Spleen (tissue), 11 donors: ENCODE results near the gene CFAP99. TPM values are rescaled to one million over a fixed set of nuclear protein-coding genes. Genes with fewer than 3 reads are reported as not detected.

ENCODE experiments used
- DNase-seq: peaks from one replicate; pipeline ENCODE4 v3.0.0-alpha.2; 2020
- H3K27ac ChIP-seq, 8 donors: fragments of 200-600 bp; sonication (generic) in 7 of 8; 1 replicate in 4 of 8; 2 replicates in 4 of 8; pipeline versions ENCODE4 v1.5.0 to v1.8.0; 2016 to 2021; ENCODE audit warnings: inconsistent platforms in 4 of 8, mild to moderate bottlenecking in 4 of 8, moderate library complexity in 1 of 8
- H3K27me3 ChIP-seq, 7 donors: fragments of 200-600 bp; sonication (generic) in 6 of 7; replicated peaks in 1 of 7; 1 replicate in 4 of 7; 2 replicates in 3 of 7; pipeline versions ENCODE4 v1.5.0 to v1.8.0; 2016 to 2021; ENCODE audit warnings: inconsistent platforms in 3 of 7, mild to moderate bottlenecking in 1 of 7
- H3K36me3 ChIP-seq, 6 donors: fragments of 200-600 bp; sonication (generic) in 5 of 6; 1 replicate in 4 of 6; 2 replicates in 2 of 6; pipeline versions ENCODE4 v1.5.0 to v1.8.0; 2016 to 2021; ENCODE audit warnings: inconsistent platforms in 2 of 6
- H3K4me1 ChIP-seq, 6 donors: fragments of 200-600 bp; sonication (generic) in 5 of 6; 1 replicate in 3 of 6; 2 replicates in 3 of 6; pipeline versions ENCODE4 v1.5.0 to v1.8.0; 2016 to 2021; ENCODE audit warnings: inconsistent platforms in 3 of 6
- H3K4me3 ChIP-seq, 8 donors: fragments of 200-600 bp; sonication (generic) in 7 of 8; 1 replicate in 4 of 8; 2 replicates in 4 of 8; pipeline versions ENCODE4 v1.5.0 to v1.8.0; 2016 to 2021; ENCODE audit warnings: inconsistent platforms in 4 of 8, mild to moderate bottlenecking in 4 of 8, moderate library complexity in 2 of 8
- H3K9me3 ChIP-seq, 8 donors: fragments of 200-600 bp; sonication (generic) in 7 of 8; 1 replicate in 4 of 8; 2 replicates in 4 of 8; pipeline versions ENCODE4 v1.5.0 to v1.8.0; 2016 to 2021; ENCODE audit warnings: inconsistent platforms in 4 of 8
- CTCF ChIP-seq, 11 experiments: fragments of 200-600 bp in 7 of 11; fragments of 450-650 bp in 4 of 11; sonication (generic) in 4 of 11; IDR thresholded peaks in 8 of 11; conservative IDR thresholded peaks in 3 of 11; 1 replicate in 7 of 11; 2 replicates in 4 of 11; pipeline versions ENCODE4 v1.4.0 to v1.8.0; 2016 to 2021; ENCODE audit warnings: antibody characterized with exemption in 11 of 11, inconsistent platforms in 4 of 11, mild to moderate bottlenecking in 1 of 11
- POLR2AphosphoS5 ChIP-seq, 3 donors: sonication (generic); formaldehyde crosslinking; IDR thresholded peaks; one replicate each; pipeline ENCODE4 v1.5.1; 2017; ENCODE audit warnings: antibody characterized with exemption in 3 of 3
- WGBS, 5 donors: extraction: QIAGEN DNeasy Blood & Tissue Kit in 3 of 5; methylation state at CpG; one replicate each; pipeline versions ENCODE4 v1.1.5 to v1.1.7; 2013 to 2018; 5-methylcytosine and 5-hydroxymethylcytosine counted together
- intact Hi-C: fragments of 100-400 bp; cut with DNase I; formaldehyde crosslinking; loops from one replicate; pipeline ENCODE4 v1.15.0; 2023; ENCODE audit warnings: low total_unique reads
- polyA plus RNA-seq, 3 donors: library from polyadenylated mRNA; stranded (reverse); fragments of 200-250 nt; gene quantifications; one replicate each; pipeline ENCODE4 v1.2.1, GENCODE V29; 2013
- total RNA-seq, 7 donors: library from RNA; depleted of rRNA in 3 of 7; stranded (reverse); fragments of >200 nt in 3 of 7; fragmentation: NEBNext Ultra II Directional in 4 of 7; extraction: Animal tissue kit (Norgen Biotek cat#: 25700) in 4 of 7; gene quantifications; one replicate each; pipeline versions ENCODE4 v1.1.0 to v1.2.1, GENCODE V29; 2016 to 2021
- donor health status: healthy with polysubstance abuse.
- donor health status: DM: no; HTN: no; CAD: no; lungs with moderate emphysema.
- donor health status: DM: no; HTN: no; CAD: no.
- donor health status: Bipolar disorder and iron deficiency.
- donor health status: healthy.
- donor health status: DM: no; HTN: no; CAD: no.
- donor health status: DM: yes; HTN: yes; CAD: no.

The CFAP99 gene
- total and polyA plus RNA-seq, 10 donors: 0.13 to 0.22 TPM; not detected in 8

- intact Hi-C loops: no loop called here
- Histone ChIP-seq H3K4me3 (no peak overlapping the region), H3K4me1 (peaks cover 0 to 23% (median 3%) of the 10 kb centered on the region in 6 donors), H3K27ac (peak overlapping the region in 4 of 8 donors; percentile 41 to 72 (median 55)), H3K9me3 (no peaks in the 10 kb centered on the region), H3K36me3 (peaks cover 4 to 97% (median 78%) of the 10 kb centered on the region in 6 donors), H3K27me3 (no peaks in the 10 kb centered on the region)
- 58 to 71% (median 68%) methylated on average over 8 to 9 of the region's 9 CpGs for WGBS, 5 donors
- no peak for TF ChIP-seq CTCF (IDR thresholded peaks at IDR 0.05 in 8 of 11, conservative IDR thresholded peaks at IDR 0.05 in 3 of 11)
- peak in 2 of 3 donors; percentile 19 to 22 for TF ChIP-seq POLR2AphosphoS5 (IDR thresholded peaks at IDR 0.05)
- no peak for DNase-seq
Measured at GRCh38 chr4:2511645-2512131, 92.9 kb downstream of the CFAP99 start.

Other genes starting within 250 kb of the CFAP99 start
- gene HAUS3, start 176.8 kb upstream of the CFAP99 start, total RNA-seq: 10 to 100 TPM; 16.2 to 22.4 (median 19.2) TPM
- 10 to 100 TPM; 10.3 to 15.0 (median 13.0) TPM for gene HAUS3, start 176.8 kb upstream of the CFAP99 start, polyA plus RNA-seq
- 1 to 10 TPM; 1.9 to 3.5 (median 2.9) TPM for gene POLN, start 176.8 kb upstream of the CFAP99 start, total RNA-seq
- gene POLN, start 176.8 kb upstream of the CFAP99 start, polyA plus RNA-seq: 1 to 10 TPM; 1.2 to 1.5 (median 1.5) TPM
- gene MXD4, start 156.8 kb upstream of the CFAP99 start, total RNA-seq: 100 to 1,000 TPM in 5 of 7 donors, 10 to 100 TPM in 2; 51.8 to 128 (median 112) TPM
- 100 to 1,000 TPM in 1 of 3 donors, 10 to 100 TPM in 2; 36.0 to 103 (median 38.4) TPM for gene MXD4, start 156.8 kb upstream of the CFAP99 start, polyA plus RNA-seq
- gene ZFYVE28, start 310 bp upstream of the CFAP99 start, total RNA-seq: 10 to 100 TPM; 11.2 to 31.3 (median 15.7) TPM
- gene ZFYVE28, start 310 bp upstream of the CFAP99 start, polyA plus RNA-seq: 1 to 10 TPM; 2.7 to 8.5 (median 7.8) TPM
- gene RNF4, start 50.2 kb downstream of the CFAP99 start, total RNA-seq: 10 to 100 TPM; 57.4 to 82.5 (median 66.4) TPM
- 10 to 100 TPM; 22.0 to 35.4 (median 24.0) TPM for gene RNF4, start 50.2 kb downstream of the CFAP99 start, polyA plus RNA-seq
- 10 to 100 TPM; 31.1 to 37.7 (median 32.0) TPM for gene FAM193A, start 117.7 kb downstream of the CFAP99 start, total RNA-seq
- 10 to 100 TPM in 1 of 3 donors, 1 to 10 TPM in 2; 6.2 to 11.6 (median 7.0) TPM for gene FAM193A, start 117.7 kb downstream of the CFAP99 start, polyA plus RNA-seq